ENCODE data around the gene PCDHGB7. TPM values are rescaled to one million over a fixed set of nuclear protein-coding genes. Genes with fewer than 3 reads are reported as not detected.

The PCDHGB7 gene
- total and polyA plus RNA-seq, 8 donors, result 10.8 to 18.1 (median 15.7) TPM

DNA sequence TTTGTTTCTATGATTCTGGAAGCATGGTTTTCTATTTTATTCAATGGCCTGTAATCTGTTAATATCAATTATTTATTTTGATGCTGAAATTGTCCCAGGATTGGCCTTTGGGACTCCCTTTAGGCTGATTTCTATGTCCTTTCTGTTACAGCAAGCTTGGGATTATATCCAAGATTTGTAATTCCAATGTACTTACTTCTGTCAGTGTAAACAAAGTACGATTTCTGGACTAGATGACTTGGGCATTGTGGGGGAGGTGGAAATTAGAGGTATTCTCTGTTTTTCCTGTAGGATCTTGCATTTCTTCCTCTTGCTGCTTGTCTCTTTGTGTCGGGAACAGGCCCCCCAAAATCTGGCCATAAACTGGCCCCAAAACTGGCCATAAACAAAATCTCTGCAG, 16.5 kb downstream of the PCDHGB7 start:
- no peak overlapping the region for H3K4me3 ChIP-seq
- H3K27ac ChIP-seq, result no peak overlapping the region
- TF ChIP-seq, protein P1, sequence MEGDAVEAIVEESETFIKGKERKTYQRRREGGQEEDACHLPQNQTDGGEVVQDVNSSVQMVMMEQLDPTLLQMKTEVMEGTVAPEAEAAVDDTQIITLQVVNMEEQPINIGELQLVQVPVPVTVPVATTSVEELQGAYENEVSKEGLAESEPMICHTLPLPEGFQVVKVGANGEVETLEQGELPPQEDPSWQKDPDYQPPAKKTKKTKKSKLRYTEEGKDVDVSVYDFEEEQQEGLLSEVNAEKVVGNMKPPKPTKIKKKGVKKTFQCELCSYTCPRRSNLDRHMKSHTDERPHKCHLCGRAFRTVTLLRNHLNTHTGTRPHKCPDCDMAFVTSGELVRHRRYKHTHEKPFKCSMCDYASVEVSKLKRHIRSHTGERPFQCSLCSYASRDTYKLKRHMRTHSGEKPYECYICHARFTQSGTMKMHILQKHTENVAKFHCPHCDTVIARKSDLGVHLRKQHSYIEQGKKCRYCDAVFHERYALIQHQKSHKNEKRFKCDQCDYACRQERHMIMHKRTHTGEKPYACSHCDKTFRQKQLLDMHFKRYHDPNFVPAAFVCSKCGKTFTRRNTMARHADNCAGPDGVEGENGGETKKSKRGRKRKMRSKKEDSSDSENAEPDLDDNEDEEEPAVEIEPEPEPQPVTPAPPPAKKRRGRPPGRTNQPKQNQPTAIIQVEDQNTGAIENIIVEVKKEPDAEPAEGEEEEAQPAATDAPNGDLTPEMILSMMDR (IDR thresholded peaks at IDR 0.05), result no peak
- peaks cover 19 to 51% of the 10 kb centered on the region in 2 donors for H3K27me3 ChIP-seq
- H3K36me3 ChIP-seq, result no peaks in the 10 kb centered on the region
- DNase-seq (no peak), ATAC-seq (no peak)
- intact Hi-C loops (cut with DNase I), result loop anchor here in 1 of 2 donors (5.0 kb wide), 1 partner anchor 42 kb away; the partner anchor contains the start of gene PCDHGA8
- peaks cover 0 to 77% of the 10 kb centered on the region in 2 donors for H3K9me3 ChIP-seq
- peaks cover 0 to 4% of the 10 kb centered on the region in 2 donors for H3K4me1 ChIP-seq

DNA sequence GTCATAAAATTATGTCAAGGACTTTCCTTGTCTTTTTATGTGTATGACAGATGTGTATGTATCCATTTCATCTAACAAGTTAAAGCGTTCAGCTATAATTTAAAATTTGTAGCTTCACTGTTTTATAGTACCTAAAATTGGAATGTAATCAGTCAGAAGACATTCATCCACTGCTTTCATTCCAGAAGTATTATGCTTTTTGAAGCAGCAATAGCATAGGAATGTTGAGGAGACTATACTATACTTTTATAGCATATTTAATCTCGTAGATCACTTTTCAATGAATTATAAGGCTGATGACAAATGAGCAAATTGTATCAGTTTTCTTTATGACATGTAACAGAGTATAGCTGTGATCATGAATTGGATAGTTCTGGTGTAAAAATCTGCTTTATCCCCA, 19.7 kb downstream of the PCDHGB7 start:
- H3K27me3 ChIP-seq, result peaks cover 6 to 19% of the 10 kb centered on the region in 2 donors
- peaks cover 5 to 82% of the 10 kb centered on the region in 2 donors for H3K9me3 ChIP-seq
- TF ChIP-seq, protein P1 (IDR thresholded peaks at IDR 0.05), result no peak
- no peaks in the 10 kb centered on the region for H3K4me1 ChIP-seq
- no peak overlapping the region for H3K4me3 ChIP-seq
- no peak for ATAC-seq
- intact Hi-C loops (cut with DNase I), result no loop called here
- H3K27ac ChIP-seq, result no peak overlapping the region
- no peaks in the 10 kb centered on the region for H3K36me3 ChIP-seq
- DNase-seq, result no peak

DNA sequence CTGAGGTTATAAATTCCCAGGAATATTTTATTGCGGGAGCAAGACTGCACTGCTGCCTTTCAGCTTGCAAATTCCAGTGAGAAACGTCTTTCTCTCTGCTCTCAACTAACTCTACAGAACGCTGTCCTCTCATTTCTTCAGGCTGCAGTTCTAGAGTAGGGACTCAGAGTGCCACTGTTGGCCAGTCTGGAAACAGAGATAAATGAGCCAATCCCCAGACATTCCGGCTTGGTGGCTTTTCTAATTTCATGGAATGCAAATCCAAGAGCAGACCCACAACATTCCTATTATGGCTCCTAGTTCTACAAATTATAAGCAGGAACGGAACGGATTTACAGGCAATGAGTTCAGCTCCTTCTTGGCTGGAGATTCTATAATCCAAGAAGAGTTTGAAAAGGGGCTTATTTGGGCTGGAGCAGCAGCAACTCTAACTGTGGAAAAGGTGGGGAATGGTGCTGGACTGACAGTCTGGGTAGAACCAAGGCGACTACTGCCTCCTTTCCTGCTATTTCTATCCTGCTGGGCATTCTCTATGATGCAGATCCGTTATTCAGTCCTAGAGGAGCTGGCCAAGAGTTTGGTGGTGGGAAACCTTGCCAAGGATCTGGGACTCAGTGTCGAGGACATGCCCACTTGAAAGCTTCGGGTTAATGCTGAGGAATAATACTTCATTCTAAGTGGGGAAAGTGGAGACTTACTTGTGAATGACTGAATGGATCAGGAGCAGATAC, 22.1 kb downstream of the PCDHGB7 start:
- intact Hi-C loops (cut with DNase I), result no loop called here
- Histone ChIP-seq H3K36me3 (no peaks in the 10 kb centered on the region), H3K27me3 (no peaks in the 10 kb centered on the region), H3K27ac (no peak overlapping the region), H3K9me3 (peaks cover 5 to 64% of the 10 kb centered on the region in 2 donors), H3K4me3 (no peak overlapping the region), H3K4me1 (no peaks in the 10 kb centered on the region)
- DNase-seq, result no peak
- ATAC-seq, result no peak
- TF ChIP-seq, protein P1 (IDR thresholded peaks at IDR 0.05), result no peak

DNA sequence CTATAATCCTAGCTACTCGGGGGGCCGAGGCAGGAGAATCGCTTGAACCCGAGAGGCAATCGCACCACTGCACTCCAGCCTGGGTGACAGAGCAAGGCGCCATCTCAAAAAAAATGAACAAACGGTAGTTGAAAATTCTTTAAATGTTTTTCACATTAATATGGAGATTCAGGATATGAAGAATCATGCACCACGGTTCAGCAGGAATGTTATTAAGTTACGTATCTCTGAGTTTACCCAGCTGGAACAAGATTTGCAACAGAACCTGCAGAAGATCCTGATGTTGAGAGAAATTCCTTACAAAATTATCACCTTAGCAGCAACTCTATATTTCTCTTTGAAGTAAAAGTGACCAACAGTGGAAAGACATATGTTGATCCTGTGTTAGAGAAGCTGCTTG, 22.9 kb downstream of the PCDHGB7 start:
- ATAC-seq (no peak), DNase-seq (no peak)
- Histone ChIP-seq H3K36me3 (no peaks in the 10 kb centered on the region), H3K27me3 (no peaks in the 10 kb centered on the region), H3K4me1 (no peaks in the 10 kb centered on the region), H3K27ac (no peak overlapping the region), H3K4me3 (no peak overlapping the region), H3K9me3 (peaks cover 5 to 61% of the 10 kb centered on the region in 2 donors)
- TF ChIP-seq, protein P1 (IDR thresholded peaks at IDR 0.05), result no peak
- intact Hi-C loops (cut with DNase I), result no loop called here

DNA sequence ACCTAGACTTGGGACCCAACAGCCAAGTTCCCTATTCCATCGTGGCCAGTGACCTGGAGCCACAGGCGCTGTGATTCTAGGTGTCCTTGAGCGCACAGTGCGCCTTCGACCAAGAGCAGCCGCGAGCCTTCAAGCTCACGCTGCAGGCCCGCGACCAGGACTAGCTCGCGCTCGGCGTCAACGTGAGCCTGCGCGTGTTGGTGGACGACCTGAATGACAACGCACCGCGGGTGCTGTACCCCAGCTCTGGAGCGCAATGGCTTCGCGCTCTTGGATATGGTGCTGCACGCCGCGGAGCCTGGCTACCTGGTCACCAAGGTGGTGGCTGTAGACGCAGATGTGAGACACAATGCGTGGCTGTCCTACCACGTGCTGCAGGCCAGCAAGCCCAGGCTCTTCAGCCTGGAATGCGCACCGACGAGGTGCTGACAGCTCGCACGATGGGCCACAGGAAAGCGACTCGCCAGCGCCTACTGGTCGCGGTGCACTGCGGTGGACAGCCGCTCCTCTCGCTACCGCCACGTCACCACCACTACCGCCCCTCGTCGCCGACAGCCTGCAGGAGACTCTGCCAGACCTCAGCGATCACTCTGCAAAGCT, 24.2 kb downstream of the PCDHGB7 start:
- Histone ChIP-seq H3K27me3 (no peaks in the 10 kb centered on the region), H3K27ac (no peak overlapping the region), H3K36me3 (no peaks in the 10 kb centered on the region), H3K4me3 (no peak overlapping the region), H3K9me3 (peaks cover 5 to 48% of the 10 kb centered on the region in 2 donors), H3K4me1 (no peaks in the 10 kb centered on the region)
- no peak for DNase-seq
- intact Hi-C loops (cut with DNase I), result no loop called here
- TF ChIP-seq, protein P1 (IDR thresholded peaks at IDR 0.05), result no peak
- no peak for ATAC-seq

Measured in left lung (tissue), 10 donors.